Fibroblast of skin of abdomen (primary cell): Measurements from ENCODE around the gene NDUFB10.

Experiments
- DNase-seq: peaks from one replicate; pipeline ENCODE4 v3.0.0-alpha.2; 2013

The NDUFB10 gene

DNA sequence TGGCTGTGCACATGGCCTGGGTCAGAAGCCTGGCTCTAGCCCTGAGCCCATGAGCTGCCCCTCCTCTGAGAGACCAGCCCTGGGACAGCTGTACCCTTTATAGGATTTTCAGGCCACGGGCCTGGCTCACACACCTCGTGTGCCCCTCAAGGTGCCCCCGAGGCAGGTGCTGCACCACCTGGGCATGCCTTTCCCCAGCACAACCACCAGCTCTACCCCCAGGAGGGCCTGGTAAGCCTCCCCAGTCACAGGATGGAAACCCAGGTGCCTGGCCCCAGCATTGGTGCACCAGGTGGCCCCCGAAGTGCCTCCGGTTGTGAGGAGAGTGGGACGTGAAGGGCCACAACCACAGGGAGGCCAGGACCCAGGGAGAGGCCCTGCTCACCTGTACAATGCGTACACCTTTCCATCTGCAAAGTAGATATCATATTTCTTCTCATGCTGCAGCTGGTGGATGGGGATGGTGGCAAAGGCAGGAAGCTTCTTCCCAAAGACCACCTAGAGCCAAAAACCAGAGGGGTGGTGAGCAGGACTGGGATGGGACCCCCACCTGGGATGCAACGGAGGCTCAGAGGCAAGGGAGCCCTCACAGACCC, 44.0 kb downstream of the NDUFB10 start:
- DNase-seq = no peak

GRCh38 chr16:2003827-2004641, 44.7 kb downstream of the NDUFB10 start:
- peak; percentile 79 for DNase-seq

GRCh38 chr16:2004795-2005517, 45.6 kb downstream of the NDUFB10 start:
- DNase-seq = no peak

DNA sequence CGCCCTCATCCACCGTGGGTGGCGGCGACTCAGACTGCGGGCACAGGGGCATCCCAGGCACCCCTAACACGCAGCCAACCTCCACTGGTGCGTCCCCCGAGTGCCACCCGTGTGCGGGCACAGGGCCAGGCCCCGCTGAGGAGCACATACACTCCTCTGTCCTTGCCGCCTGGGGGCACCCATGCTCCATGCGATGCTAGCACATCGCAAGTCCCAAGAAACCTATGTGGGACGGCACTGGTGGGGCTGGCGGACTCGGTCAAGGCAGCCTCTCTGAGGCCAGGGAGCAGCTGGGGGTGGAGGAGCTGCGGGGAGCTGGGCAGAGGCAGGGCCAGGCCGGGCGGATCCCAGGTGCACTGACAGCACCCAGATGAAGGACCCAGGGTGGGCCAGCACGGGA, 46.3 kb downstream of the NDUFB10 start:
- no peak for DNase-seq

GRCh38 chr16:2006317-2006716, 47.0 kb downstream of the NDUFB10 start:
- no peak for DNase-seq

- DNase-seq = no peak
Observed at GRCh38 chr16:2007081-2007836, 47.9 kb downstream of the NDUFB10 start.

DNA sequence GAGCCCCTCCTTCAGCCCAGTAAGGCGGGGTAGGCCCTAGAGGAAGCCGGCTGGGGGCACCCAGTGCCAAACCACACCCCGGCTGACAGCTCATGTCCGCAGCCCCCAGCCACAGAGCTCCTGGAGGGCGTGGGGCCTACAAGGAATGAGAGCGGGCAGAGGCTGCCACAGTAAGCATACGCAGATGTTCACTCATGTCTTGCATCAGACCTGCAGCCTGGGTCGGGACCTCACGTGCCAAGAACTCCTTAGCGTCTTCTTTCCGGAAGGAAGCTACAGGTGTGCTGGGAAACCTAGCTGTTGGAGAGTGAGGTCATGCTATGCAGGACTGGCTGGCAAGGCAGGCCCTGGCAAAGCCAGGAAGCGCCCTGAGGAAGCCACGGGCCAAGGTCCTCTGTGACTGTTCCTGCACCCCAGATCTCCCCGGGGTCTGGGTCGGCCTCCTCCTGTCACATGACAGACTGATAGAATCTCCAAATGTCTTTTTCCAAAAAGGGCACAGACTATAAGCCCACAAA, 48.7 kb downstream of the NDUFB10 start:
- DNase-seq = peak; percentile 43

DNA sequence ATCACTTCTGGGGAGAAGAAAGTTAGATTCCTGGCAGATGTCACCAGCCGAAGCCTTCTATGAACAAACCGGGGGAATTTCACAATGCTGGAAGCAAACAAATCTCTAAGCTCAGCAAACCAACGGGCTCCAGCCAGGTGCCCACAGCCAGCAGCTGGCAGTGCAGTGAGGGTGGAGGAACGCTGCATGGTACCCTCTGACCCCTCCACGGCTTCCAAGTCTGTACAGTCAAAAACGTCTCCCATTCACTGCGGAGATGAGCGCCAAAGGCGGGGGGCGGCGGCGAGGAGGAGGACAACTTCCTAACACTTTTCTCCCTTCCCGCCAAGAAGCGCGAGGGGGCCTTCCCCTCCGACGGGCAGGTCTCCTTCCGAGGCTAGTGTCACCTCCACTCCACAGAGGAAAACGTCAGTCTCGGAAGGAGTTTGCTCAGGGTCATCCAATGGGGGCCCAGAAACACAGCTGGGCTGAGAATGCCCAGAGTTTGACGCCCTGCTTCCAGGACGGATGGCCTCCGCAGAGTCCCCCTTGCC, 49.4 kb downstream of the NDUFB10 start:
- no peak for DNase-seq

DNA sequence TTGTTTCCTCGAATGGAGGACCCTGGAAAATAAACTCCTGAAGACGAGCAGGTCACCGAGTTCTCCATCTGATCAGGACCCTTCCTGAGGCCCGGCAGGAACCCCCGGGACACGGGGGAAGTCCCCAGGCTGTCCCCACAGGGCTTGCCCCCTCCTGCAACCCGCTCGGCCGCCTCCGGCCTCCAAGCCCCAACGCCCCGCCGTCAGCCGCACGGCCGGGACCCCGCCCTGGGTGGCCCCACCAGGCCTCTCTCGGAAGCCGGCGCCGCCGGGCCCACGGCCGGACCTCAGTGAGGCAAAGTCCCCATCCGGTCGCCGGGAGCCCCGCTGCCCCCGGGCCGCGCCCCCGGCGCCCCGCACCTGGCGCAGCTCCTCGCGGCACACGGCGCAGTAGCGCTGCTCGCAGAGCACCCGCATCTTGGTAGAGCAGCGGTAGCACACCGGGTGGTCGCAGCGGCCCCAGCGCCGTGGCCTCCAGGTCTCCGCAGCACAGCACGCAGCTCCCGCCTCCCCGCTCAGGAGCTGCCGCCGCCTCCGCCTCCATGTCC, 49.9 kb downstream of the NDUFB10 start:
- DNase-seq = no peak

- DNase-seq = peak; percentile 90
Observed at GRCh38 chr16:2009791-2010510, 50.6 kb downstream of the NDUFB10 start, which contains the start of gene ZNF598. Gene ZNF598, minus strand, starts transcription at chr16:2009821.
